GM12878 (cell line): ENCODE data around the gene TMEM45A. TPM values are rescaled to one million over a fixed set of nuclear protein-coding genes. Genes with fewer than 3 reads are reported as not detected.

Source experiments
- ATF7 ChIP-seq: fragments of 450-650 bp; IDR thresholded peaks from 2 replicates; pipeline ENCODE4 v1.6.1; 2016; ENCODE audit warnings: low read depth, mild to moderate bottlenecking
- BRCA1 ChIP-seq: IDR thresholded peaks from 2 replicates; pipeline ENCODE4 v1.6.1; 2011; ENCODE audit warnings: low read depth, low read length, improper control_type of control experiment
- CHD2 ChIP-seq: IDR thresholded peaks from 2 replicates; pipeline ENCODE4 v1.6.1; 2011; ENCODE audit warnings: low read depth, low read length, improper control_type of control experiment, borderline replicate concordance
- CUX1 ChIP-seq: IDR thresholded peaks from 2 replicates; pipeline ENCODE4 v1.6.1; 2012; ENCODE audit warnings: improper control_type of control experiment, low read depth, low read length; ENCODE audit not compliant: insufficient replicate concordance
- HDGF ChIP-seq: fragments of 450-650 bp; IDR thresholded peaks from 2 replicates; pipeline ENCODE4 v1.6.1; 2016; ENCODE audit warnings: antibody characterized with exemption
- KDM1A ChIP-seq: fragments of 200-600 bp; sonication (generic); IDR thresholded peaks from 2 replicates; pipeline ENCODE4 v1.6.1; 2016; ENCODE audit warnings: borderline replicate concordance
- NKRF ChIP-seq: fragments of 450-650 bp; conservative IDR thresholded peaks from 2 replicates; pipeline ENCODE4 v1.6.1; 2017; ENCODE audit warnings: mild to moderate bottlenecking, moderate library complexity
- NR2F1 ChIP-seq: fragments of 450-650 bp; conservative IDR thresholded peaks from 2 replicates; pipeline ENCODE4 v1.6.1; 2017; ENCODE audit warnings: mild to moderate bottlenecking
- PAX5 ChIP-seq: IDR thresholded peaks from 2 replicates; pipeline ENCODE4 v1.6.1; 2011; ENCODE audit warnings: low read depth, low read length, borderline replicate concordance
- PKNOX1 ChIP-seq: fragments of 450-650 bp; IDR thresholded peaks from 2 replicates; pipeline ENCODE4 v1.6.1; 2016; ENCODE audit warnings: mild to moderate bottlenecking
- POLR2AphosphoS2 ChIP-seq: IDR thresholded peaks from 2 replicates; pipeline ENCODE4 v1.6.1; 2011; ENCODE audit warnings: low read depth, mild to moderate bottlenecking, low read length, improper control_type of control experiment, moderate library complexity
- POU2F2 ChIP-seq: IDR thresholded peaks from 3 replicates; pipeline ENCODE4 v1.6.1; 2011; ENCODE audit warnings: low read depth, mild to moderate bottlenecking, low read length, borderline replicate concordance
- SPI1 ChIP-seq: IDR thresholded peaks from 2 replicates; pipeline ENCODE4 v1.6.1; 2011; ENCODE audit warnings: low read depth, mild to moderate bottlenecking, low read length, moderate library complexity, borderline replicate concordance; ENCODE audit not compliant: insufficient read depth
- TCF12 ChIP-seq: IDR thresholded peaks from 2 replicates; pipeline ENCODE4 v1.6.1; 2011; ENCODE audit warnings: low read depth, mild to moderate bottlenecking, low read length
- ZNF217 ChIP-seq: fragments of 450-650 bp; IDR thresholded peaks from 2 replicates; pipeline ENCODE4 v1.6.1; 2017; ENCODE audit warnings: antibody characterized with exemption, mild to moderate bottlenecking
- ZNF622 ChIP-seq: fragments of 450-650 bp; IDR thresholded peaks from 2 replicates; pipeline ENCODE4 v1.6.1; 2017; ENCODE audit warnings: mild to moderate bottlenecking, inconsistent platforms
- ZNF687 ChIP-seq: fragments of 450-650 bp; IDR thresholded peaks from 2 replicates; pipeline ENCODE4 v1.6.1; 2017; ENCODE audit warnings: mild to moderate bottlenecking, moderate library complexity
- polyA plus RNA-seq, 11 experiments: library from polyadenylated mRNA; depleted of rRNA in 4 of 11; unstranded in 6 of 11; stranded (reverse) in 5 of 11; fragments of >200 nt; fragmentation: Nextera tagmentation in 4 of 11; fragmentation: Illumina TruSeq in 1 of 11; extraction: Ambion mirVana in 4 of 11; extraction: Trizol in 1 of 11; gene quantifications; 1 replicate in 1 of 11; 2 replicates in 10 of 11; pipeline versions ENCODE4 v1.2.1 to v1.2.3, GENCODE V29; 2011 to 2016; ENCODE audit warnings: inconsistent platforms in 2 of 11, missing spikeins in 2 of 11, low read depth in 1 of 11
- total RNA-seq, 4 experiments: library from RNA; depleted of rRNA in 3 of 4; stranded (reverse); fragments of >200 nt in 3 of 4; fragmentation: Illumina TruSeq in 1 of 4; extraction: Trizol in 1 of 4; gene quantifications; 2 replicates each; pipeline versions ENCODE4 v1.2.1 to v1.2.3, GENCODE V29; 2013 to 2021

Gene TMEM45A
- total and polyA plus RNA-seq, 10 of the 15 experiments (the other 5 are each of a cell fraction or from before 2014, with no cell fraction given): 0.34 to 5.3 (median 0.83) TPM

- TF ChIP-seq ZNF687 (peak; percentile 80), SPI1 (peak; percentile 26; the same call in 1 of the 2 replicates), TCF12 (peak; percentile 74; the same call in 1 of the 2 replicates), HDGF (no peak), ZNF217 (no peak), ATF7 (no peak), BRCA1 (no peak), PAX5 (peak; percentile 34; the same call in 1 of the 2 replicates), POU2F2 (0 out of 3 replicates have a peak, but pooled peaks have one; percentile 12), ZNF622 (no peak), NR2F1 (0 out of 2 replicates have a peak, but pooled peaks have one; percentile 7), CHD2 (peak; percentile 94), PKNOX1 (peak; percentile 99), KDM1A (no peak), CUX1 (no peak), NKRF (no peak), POLR2AphosphoS2 (no peak)
Observed at GRCh38 chr3:100492059-100493006, at the start of gene TMEM45A (continued).
